Mammary epithelial cell (primary cell): ENCODE data around the gene KIAA1671.

ENCODE experiments used
- CTCF ChIP-seq, 2 donors: IDR thresholded peaks in 1 of 2; conservative IDR thresholded peaks in 1 of 2; 2 replicates each; pipeline ENCODE4 v1.5.1; 2011 to 2012; ENCODE audit warnings: inconsistent platforms in 2 of 2, low read length in 2 of 2, mild to moderate bottlenecking in 2 of 2, control low read depth in 1 of 2, low read depth in 1 of 2; ENCODE audit not compliant: insufficient read depth in 1 of 2; ENCODE audit errors: extremely low read depth in 1 of 2
- EZH2 ChIP-seq: IDR thresholded peaks from 2 replicates; pipeline ENCODE4 v1.6.1; 2012; ENCODE audit warnings: low read length, inconsistent platforms, borderline replicate concordance

- TF ChIP-seq CTCF (conservative IDR thresholded peaks at IDR 0.05 in 1 of 2, IDR thresholded peaks at IDR 0.05 in 1 of 2; ENCODE audit: extremely low read depth in 1 of 2, insufficient read depth in 1 of 2, low read depth in 1 of 2, low read length in 2 of 2): no peak
- no peak for TF ChIP-seq EZH2
Observed at GRCh38 chr22:25212337-25212736, 259.8 kb downstream of the KIAA1671 start.
